NCI-H345 treated with DMSO at 0.1 percent for 48 hours (cell line): ENCODE results near the gene DNAJA1.
"Not testable (repeated sequence)": the region's sequence is repeated elsewhere in the genome, so short reads cannot be mapped to it uniquely, and the experiment has no call there.

ENCODE experiments used
- DNase-seq: peaks from one replicate; lab custom pipeline; 2025; ENCODE audit not compliant: unreplicated experiment; lab: John Stamatoyannopoulos, UW

The DNAJA1 gene

GRCh38 chr9:33024966-33025571, at the start of gene DNAJA1:
DNAJA1 (plus strand) TSS chr9:33025273; CDS start chr9:33026485, 1,212 bp downstream.
- peak; percentile 84 for DNase-seq

GRCh38 chr9:32978051-32978450, 47.0 kb upstream of the DNAJA1 start:
- no peak for DNase-seq

- no peak for DNase-seq
These were observed 38.1 kb upstream of the DNAJA1 start for GRCh38 chr9:32986971-32987370.

- no peak for DNase-seq
These were observed 35.4 kb upstream of the DNAJA1 start for GRCh38 chr9:32989660-32990059.

- DNase-seq, result no peak
These were observed 33.0 kb upstream of the DNAJA1 start for GRCh38 chr9:32991897-32992594.

GRCh38 chr9:32992595-32993238, 32.4 kb upstream of the DNAJA1 start:
- DNase-seq, result no peak

GRCh38 chr9:33000682-33001055, 24.4 kb upstream of the DNAJA1 start:
- not testable (repeated sequence) for DNase-seq

GRCh38 chr9:33005335-33005734, 19.7 kb upstream of the DNAJA1 start:
- DNase-seq, result not testable (repeated sequence)

GRCh38 chr9:33007755-33008154, 17.3 kb upstream of the DNAJA1 start:
- no peak for DNase-seq

GRCh38 chr9:33011831-33012230, 13.2 kb upstream of the DNAJA1 start:
- no peak for DNase-seq

GRCh38 chr9:33012328-33013069, 12.6 kb upstream of the DNAJA1 start:
- no peak for DNase-seq

GRCh38 chr9:33013962-33014664, 11.0 kb upstream of the DNAJA1 start:
- DNase-seq, result no peak

GRCh38 chr9:33014665-33015014, 10.4 kb upstream of the DNAJA1 start:
- no peak for DNase-seq

GRCh38 chr9:33017283-33018041, 7.6 kb upstream of the DNAJA1 start:
- no peak for DNase-seq

GRCh38 chr9:33019797-33020196, 5.3 kb upstream of the DNAJA1 start:
- no peak for DNase-seq

- DNase-seq, result no peak
These were observed 2.8 kb upstream of the DNAJA1 start for GRCh38 chr9:33022303-33022702.

- DNase-seq, result no peak
These were observed 2.3 kb upstream of the DNAJA1 start for GRCh38 chr9:33022755-33023154.

GRCh38 chr9:33023661-33024060, 1.4 kb upstream of the DNAJA1 start:
- DNase-seq, result no peak

GRCh38 chr9:33024126-33024965, 727 bp upstream of the DNAJA1 start:
- DNase-seq, result no peak
